K562 (cell line): ENCODE measurements around the gene NUAK2. TPM values are rescaled to one million over a fixed set of nuclear protein-coding genes. Genes with fewer than 3 reads are reported as not detected.
A peak's percentile ranks its signal among the peaks of the same experiment; 100 is the strongest.

Experiments used
- CHD2 ChIP-seq: IDR thresholded peaks from 2 replicates; pipeline ENCODE4 v1.6.1; 2011; ENCODE audit warnings: low read depth, low read length
- E2F3 ChIP-seq: fragments of 250-450 bp; sonication (Bioruptor Pico); IDR thresholded peaks from 2 replicates; pipeline ENCODE4 v1.4.0; 2020; ENCODE audit warnings: mild to moderate bottlenecking
- FOXP1 ChIP-seq: sonication (generic); formaldehyde crosslinking; IDR thresholded peaks from 2 replicates; pipeline ENCODE4 v1.8.0; 2022; ENCODE audit warnings: mild to moderate bottlenecking, missing genetic modification reagents
- RBM25 ChIP-seq: fragments of 200-400 bp; formaldehyde crosslinking; IDR thresholded peaks from 2 replicates; pipeline ENCODE4 v1.6.1; 2018; ENCODE audit warnings: low read length, low read depth, moderate library complexity; ENCODE audit not compliant: severe bottlenecking
- RBM39 ChIP-seq: fragments of 200-400 bp; formaldehyde crosslinking; optimal IDR thresholded peaks from 2 replicates; pipeline ENCODE3; 2018; ENCODE audit warnings: low read depth, low read length
- TEAD1 ChIP-seq, 2 experiments: fragments of 450-650 bp in 1 of 2; sonication (generic) in 1 of 2; formaldehyde crosslinking; IDR thresholded peaks; 2 replicates each; pipeline versions ENCODE4 v1.4.0 to v1.8.0; 2020 to 2022; ENCODE audit warnings: mild to moderate bottlenecking in 2 of 2, missing genetic modification reagents in 1 of 2
- TGIF2 ChIP-seq: sonication (generic); formaldehyde crosslinking; IDR thresholded peaks from 2 replicates; pipeline ENCODE4 v1.8.1; 2022; ENCODE audit warnings: mild to moderate bottlenecking, missing genetic modification reagents, moderate library complexity
- TOE1 ChIP-seq, 2 experiments: fragments of 450-650 bp in 1 of 2; sonication (generic) in 1 of 2; formaldehyde crosslinking in 1 of 2; IDR thresholded peaks; 2 replicates each; pipeline versions ENCODE4 v1.7.1 to v1.8.0; 2016 to 2022; ENCODE audit warnings: borderline replicate concordance in 2 of 2, mild to moderate bottlenecking in 2 of 2, antibody characterized with exemption in 1 of 2, inconsistent platforms in 1 of 2, low read depth in 1 of 2, missing genetic modification reagents in 1 of 2, moderate library complexity in 1 of 2
- TSHZ1 ChIP-seq: fragments of 250-450 bp; sonication (Bioruptor Pico); IDR thresholded peaks from 2 replicates; pipeline ENCODE4 v1.4.0; 2020; ENCODE audit warnings: mild to moderate bottlenecking, moderate library complexity
- ZBTB12 ChIP-seq: fragments of 250-450 bp; sonication (Bioruptor Pico); IDR thresholded peaks from 2 replicates; pipeline ENCODE4 v1.4.0; 2020
- polyA plus RNA-seq, 8 experiments: library from polyadenylated mRNA; depleted of rRNA in 4 of 8; stranded (reverse) in 5 of 8; unstranded in 3 of 8; fragments of >200 nt; fragmentation: Nextera tagmentation in 2 of 8; fragmentation: Illumina TruSeq in 1 of 8; extraction: Ambion mirVana in 2 of 8; extraction: Trizol in 1 of 8; gene quantifications; 2 replicates each; pipeline versions ENCODE4 v1.2.1 to v1.2.3, GENCODE V29; 2011 to 2014; ENCODE audit warnings: inconsistent platforms in 1 of 8, missing spikeins in 1 of 8
- total RNA-seq, 7 experiments: library from RNA; depleted of rRNA in 6 of 7; stranded (reverse); fragments of >200 nt in 6 of 7; fragmentation: Illumina TruSeq in 2 of 7; extraction: Trizol in 2 of 7; gene quantifications; 2 replicates each; pipeline versions ENCODE4 v1.2.1 to v1.2.3, GENCODE V29; 2011 to 2021; ENCODE audit warnings: low replicate concordance in 1 of 7
- TF ChIP-seq, protein P1 (sequence below): sonication (generic); formaldehyde crosslinking; IDR thresholded peaks from 2 replicates; pipeline ENCODE4 v1.8.0; 2022; ENCODE audit warnings: mild to moderate bottlenecking, missing genetic modification reagents, borderline replicate concordance
- TF ChIP-seq, protein P2 (sequence below): fragments of 200-800 bp; sonication (Bioruptor generic); IDR thresholded peaks from 2 replicates; pipeline ENCODE4 v1.6.1; 2016; ENCODE audit warnings: missing genetic modification characterization, missing compliant biosample characterization

Gene NUAK2
- total and polyA plus RNA-seq, 9 of the 15 experiments (the other 6 are each of a cell fraction or from before 2014, with no cell fraction given), result 0.04 to 0.44 (median 0.14) TPM

GRCh38 chr1:205321162-205321958 lies at the start of gene NUAK2 (continued):
- TF ChIP-seq, protein P1, sequence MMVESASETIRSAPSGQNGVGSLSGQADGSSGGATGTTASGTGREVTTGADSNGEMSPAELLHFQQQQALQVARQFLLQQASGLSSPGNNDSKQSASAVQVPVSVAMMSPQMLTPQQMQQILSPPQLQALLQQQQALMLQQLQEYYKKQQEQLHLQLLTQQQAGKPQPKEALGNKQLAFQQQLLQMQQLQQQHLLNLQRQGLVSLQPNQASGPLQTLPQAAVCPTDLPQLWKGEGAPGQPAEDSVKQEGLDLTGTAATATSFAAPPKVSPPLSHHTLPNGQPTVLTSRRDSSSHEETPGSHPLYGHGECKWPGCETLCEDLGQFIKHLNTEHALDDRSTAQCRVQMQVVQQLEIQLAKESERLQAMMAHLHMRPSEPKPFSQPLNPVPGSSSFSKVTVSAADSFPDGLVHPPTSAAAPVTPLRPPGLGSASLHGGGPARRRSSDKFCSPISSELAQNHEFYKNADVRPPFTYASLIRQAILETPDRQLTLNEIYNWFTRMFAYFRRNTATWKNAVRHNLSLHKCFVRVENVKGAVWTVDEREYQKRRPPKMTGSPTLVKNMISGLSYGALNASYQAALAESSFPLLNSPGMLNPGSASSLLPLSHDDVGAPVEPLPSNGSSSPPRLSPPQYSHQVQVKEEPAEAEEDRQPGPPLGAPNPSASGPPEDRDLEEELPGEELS (CRISPR knock-in tag), result peak; percentile 94; the same call in 1 of the 2 replicates
- TF ChIP-seq, protein P2, sequence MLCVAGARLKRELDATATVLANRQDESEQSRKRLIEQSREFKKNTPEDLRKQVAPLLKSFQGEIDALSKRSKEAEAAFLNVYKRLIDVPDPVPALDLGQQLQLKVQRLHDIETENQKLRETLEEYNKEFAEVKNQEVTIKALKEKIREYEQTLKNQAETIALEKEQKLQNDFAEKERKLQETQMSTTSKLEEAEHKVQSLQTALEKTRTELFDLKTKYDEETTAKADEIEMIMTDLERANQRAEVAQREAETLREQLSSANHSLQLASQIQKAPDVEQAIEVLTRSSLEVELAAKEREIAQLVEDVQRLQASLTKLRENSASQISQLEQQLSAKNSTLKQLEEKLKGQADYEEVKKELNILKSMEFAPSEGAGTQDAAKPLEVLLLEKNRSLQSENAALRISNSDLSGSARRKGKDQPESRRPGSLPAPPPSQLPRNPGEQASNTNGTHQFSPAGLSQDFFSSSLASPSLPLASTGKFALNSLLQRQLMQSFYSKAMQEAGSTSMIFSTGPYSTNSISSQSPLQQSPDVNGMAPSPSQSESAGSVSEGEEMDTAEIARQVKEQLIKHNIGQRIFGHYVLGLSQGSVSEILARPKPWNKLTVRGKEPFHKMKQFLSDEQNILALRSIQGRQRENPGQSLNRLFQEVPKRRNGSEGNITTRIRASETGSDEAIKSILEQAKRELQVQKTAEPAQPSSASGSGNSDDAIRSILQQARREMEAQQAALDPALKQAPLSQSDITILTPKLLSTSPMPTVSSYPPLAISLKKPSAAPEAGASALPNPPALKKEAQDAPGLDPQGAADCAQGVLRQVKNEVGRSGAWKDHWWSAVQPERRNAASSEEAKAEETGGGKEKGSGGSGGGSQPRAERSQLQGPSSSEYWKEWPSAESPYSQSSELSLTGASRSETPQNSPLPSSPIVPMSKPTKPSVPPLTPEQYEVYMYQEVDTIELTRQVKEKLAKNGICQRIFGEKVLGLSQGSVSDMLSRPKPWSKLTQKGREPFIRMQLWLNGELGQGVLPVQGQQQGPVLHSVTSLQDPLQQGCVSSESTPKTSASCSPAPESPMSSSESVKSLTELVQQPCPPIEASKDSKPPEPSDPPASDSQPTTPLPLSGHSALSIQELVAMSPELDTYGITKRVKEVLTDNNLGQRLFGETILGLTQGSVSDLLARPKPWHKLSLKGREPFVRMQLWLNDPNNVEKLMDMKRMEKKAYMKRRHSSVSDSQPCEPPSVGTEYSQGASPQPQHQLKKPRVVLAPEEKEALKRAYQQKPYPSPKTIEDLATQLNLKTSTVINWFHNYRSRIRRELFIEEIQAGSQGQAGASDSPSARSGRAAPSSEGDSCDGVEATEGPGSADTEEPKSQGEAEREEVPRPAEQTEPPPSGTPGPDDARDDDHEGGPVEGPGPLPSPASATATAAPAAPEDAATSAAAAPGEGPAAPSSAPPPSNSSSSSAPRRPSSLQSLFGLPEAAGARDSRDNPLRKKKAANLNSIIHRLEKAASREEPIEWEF (CRISPR knock-in tag), result no peak
- TF ChIP-seq TGIF2 (CRISPR knock-in tag) (no peak), E2F3 (CRISPR knock-in tag) (0 out of 2 replicates have a peak, but pooled peaks have one; percentile 15), CHD2 (0 out of 2 replicates have a peak, but pooled peaks have one; percentile 8), RBM39 (no peak), TEAD1 (CRISPR knock-in tag; IDR thresholded peaks at IDR 0.05) (peak in 1 of 2 experiments; percentile 74; a peak in 1 of 4 replicates), ZBTB12 (CRISPR knock-in tag) (no peak), TSHZ1 (CRISPR knock-in tag) (no peak), FOXP1 (peak; percentile 71), TOE1 (IDR thresholded peaks at IDR 0.05; ENCODE audit: borderline replicate concordance) (0 out of 2 replicates have a peak, but pooled peaks have one; percentile 48), TOE1 (CRISPR knock-in tag; IDR thresholded peaks at IDR 0.05; ENCODE audit: borderline replicate concordance, low read depth) (peak; percentile 96; the same call in 1 of the 2 replicates), RBM25 (peak; percentile 91)
